Measurements from ENCODE around the gene TUBA4B.

DNA sequence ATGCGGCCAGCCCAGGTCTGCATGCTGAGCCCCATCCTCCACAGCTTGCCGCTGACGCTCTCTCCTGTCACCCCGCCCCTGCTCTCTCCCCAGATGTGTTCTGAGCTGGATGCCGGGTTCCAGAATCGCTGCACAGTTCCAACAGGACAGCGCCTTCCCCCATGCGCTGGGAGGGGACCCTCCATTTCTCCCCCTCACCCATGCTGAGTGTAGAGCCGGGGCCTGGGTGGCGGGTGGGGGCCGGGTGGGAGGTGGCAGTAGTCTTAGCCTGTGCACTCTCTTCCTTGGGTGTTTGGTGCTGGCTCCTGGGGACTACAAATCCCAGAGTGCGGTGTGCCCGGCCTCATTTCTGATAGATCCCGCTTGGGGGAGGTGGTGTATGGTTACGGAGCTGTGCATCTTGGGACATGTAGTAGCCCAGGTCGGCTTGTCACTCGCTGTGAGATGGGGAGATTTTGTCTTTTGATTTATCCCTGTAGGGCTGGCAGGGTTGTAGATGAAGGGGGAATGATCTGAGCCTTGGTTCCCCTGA, 32.9 kb downstream of the TUBA4B start:
- TF ChIP-seq, protein P1, sequence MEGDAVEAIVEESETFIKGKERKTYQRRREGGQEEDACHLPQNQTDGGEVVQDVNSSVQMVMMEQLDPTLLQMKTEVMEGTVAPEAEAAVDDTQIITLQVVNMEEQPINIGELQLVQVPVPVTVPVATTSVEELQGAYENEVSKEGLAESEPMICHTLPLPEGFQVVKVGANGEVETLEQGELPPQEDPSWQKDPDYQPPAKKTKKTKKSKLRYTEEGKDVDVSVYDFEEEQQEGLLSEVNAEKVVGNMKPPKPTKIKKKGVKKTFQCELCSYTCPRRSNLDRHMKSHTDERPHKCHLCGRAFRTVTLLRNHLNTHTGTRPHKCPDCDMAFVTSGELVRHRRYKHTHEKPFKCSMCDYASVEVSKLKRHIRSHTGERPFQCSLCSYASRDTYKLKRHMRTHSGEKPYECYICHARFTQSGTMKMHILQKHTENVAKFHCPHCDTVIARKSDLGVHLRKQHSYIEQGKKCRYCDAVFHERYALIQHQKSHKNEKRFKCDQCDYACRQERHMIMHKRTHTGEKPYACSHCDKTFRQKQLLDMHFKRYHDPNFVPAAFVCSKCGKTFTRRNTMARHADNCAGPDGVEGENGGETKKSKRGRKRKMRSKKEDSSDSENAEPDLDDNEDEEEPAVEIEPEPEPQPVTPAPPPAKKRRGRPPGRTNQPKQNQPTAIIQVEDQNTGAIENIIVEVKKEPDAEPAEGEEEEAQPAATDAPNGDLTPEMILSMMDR (IDR thresholded peaks at IDR 0.05; ENCODE audit: insufficient read depth, low read length): no peak
- TF ChIP-seq REST (IDR thresholded peaks at IDR 0.05; ENCODE audit: insufficient replicate concordance, low read depth) (no peak), POLR2AphosphoS5 (IDR thresholded peaks at IDR 0.05; ENCODE audit: low read depth) (no peak), GABPA (IDR thresholded peaks at IDR 0.05; ENCODE audit: low read depth) (no peak), SPI1 (IDR thresholded peaks at IDR 0.05; ENCODE audit: borderline replicate concordance, low read depth) (no peak)
